Panc1 (cell line): ENCODE data around the gene RFXANK. TPM values are rescaled to one million over a fixed set of nuclear protein-coding genes. Genes with fewer than 3 reads are reported as not detected.

ENCODE experiments used
- ATAC-seq: fragments of 200-7000 bp; cut with Tn5 transposase; 2 replicates; pipeline ENCODE4 v1.9.1; 2020; ENCODE audit warnings: mild to moderate bottlenecking, moderate library complexity
- BruUV-seq: library from RNA; stranded (reverse); fragments of 400-500 nt; replicated peaks from 2 replicates; lab custom pipeline; 2021; lab: Mats Ljungman, UMichigan
- CTCF ChIA-PET: fragments of 300-600 bp; sonication (Branson Sonifier 250); formaldehyde crosslinking; loops from one replicate; lab custom pipeline; 2022; ENCODE audit warnings: antibody characterized with exemption; lab: Charles Lee
- POLR2A ChIA-PET: fragments of 300-600 bp; sonication (Branson Sonifier 250); formaldehyde crosslinking; loops from one replicate; lab custom pipeline; 2022; ENCODE audit warnings: antibody characterized with exemption; lab: Charles Lee
- DNase-seq: peaks from one replicate; pipeline ENCODE4 v3.0.0-alpha.2; 2010; ENCODE audit warnings: low read depth, low spot score
- H3K27ac ChIP-seq: 2 replicates; pipeline ENCODE4 v1.5.1; 2011; ENCODE audit warnings: mild to moderate bottlenecking, low read length, inconsistent platforms
- H3K27me3 ChIP-seq: fragments of 200-500 bp; sonication (Bioruptor generic); 2 replicates; pipeline ENCODE4 v1.6.0; 2014; ENCODE audit warnings: low read length, inconsistent platforms; ENCODE audit not compliant: control insufficient read depth, insufficient read depth
- H3K36me3 ChIP-seq: fragments of 200-500 bp; sonication (Bioruptor generic); 2 replicates; pipeline ENCODE4 v1.5.1; 2014; ENCODE audit warnings: inconsistent platforms, mild to moderate bottlenecking, low read length, moderate library complexity; ENCODE audit not compliant: control insufficient read depth, insufficient read depth
- H3K4me1 ChIP-seq: 2 replicates; pipeline ENCODE4 v1.5.1; 2011; ENCODE audit warnings: inconsistent platforms, mild to moderate bottlenecking, low read length, moderate library complexity; ENCODE audit not compliant: control insufficient read depth, insufficient read depth
- H3K4me3 ChIP-seq, 2 experiments: 2 replicates each; pipeline ENCODE4 v1.5.1; 2011 to 2012; ENCODE audit warnings: low read depth in 2 of 2, low read length in 2 of 2, mild to moderate bottlenecking in 2 of 2, inconsistent platforms in 1 of 2, moderate library complexity in 1 of 2
- H3K9me3 ChIP-seq: fragments of 200-500 bp; sonication (Bioruptor generic); 2 replicates; pipeline ENCODE4 v1.5.1; 2014; ENCODE audit warnings: low read depth, mild to moderate bottlenecking, inconsistent platforms, low read length, moderate library complexity; ENCODE audit not compliant: control insufficient read depth, insufficient read depth
- CTCF ChIP-seq: fragments of 450-650 bp; IDR thresholded peaks from 2 replicates; pipeline ENCODE4 v1.5.1; 2017; ENCODE audit warnings: mild to moderate bottlenecking
- POLR2AphosphoS5 ChIP-seq: IDR thresholded peaks from 2 replicates; pipeline ENCODE4 v1.6.1; 2012; ENCODE audit warnings: mild to moderate bottlenecking, low read depth, low read length, moderate library complexity
- REST ChIP-seq, 2 experiments: IDR thresholded peaks; 2 replicates each; pipeline ENCODE4 v1.6.1; 2011 to 2012; ENCODE audit warnings: low read depth in 2 of 2, control low read depth in 1 of 2, low read length in 1 of 2, mild to moderate bottlenecking in 1 of 2, moderate library complexity in 1 of 2; ENCODE audit not compliant: insufficient read depth in 1 of 2
- SIN3A ChIP-seq: IDR thresholded peaks from 2 replicates; pipeline ENCODE4 v1.6.1; 2012; ENCODE audit warnings: low read depth, mild to moderate bottlenecking, low read length, moderate library complexity, borderline replicate concordance; ENCODE audit not compliant: insufficient read depth
- TCF7L2 ChIP-seq: IDR thresholded peaks from 2 replicates; pipeline ENCODE4 v1.6.1; 2011; ENCODE audit warnings: mild to moderate bottlenecking, low read depth, low read length, inconsistent platforms
- in situ Hi-C: cut with HindIII; loops from 2 replicates; pipeline ENCODE4 v1.10.0; 2016; ENCODE audit warnings: low sequenced_read_pairs, low pct_unique_long_range_greater_than_20kb
- intact Hi-C: fragments of 100-400 bp; cut with micrococcal nuclease; formaldehyde crosslinking; loops from one replicate; pipeline ENCODE4 v1.10.0; 2022; ENCODE audit not compliant: unreplicated experiment
- total RNA-seq: library from RNA; stranded (reverse); gene quantifications from one replicate; pipeline ENCODE4 v1.2.1, GENCODE V29; 2021; ENCODE audit not compliant: unreplicated experiment

Gene RFXANK
- total RNA-seq, 1 experiment from 2014 or later, result 92.3 TPM

- TF ChIP-seq TCF7L2 (no peak), CTCF (no peak), POLR2AphosphoS5 (no peak), REST (IDR thresholded peaks at IDR 0.05; ENCODE audit: insufficient read depth in 1 of 2, low read depth in 2 of 2, low read length in 1 of 2) (no peak), SIN3A (no peak)
- ChIA-PET POLR2A (no interaction called here), CTCF (no interaction called here)
- no peaks in the 10 kb centered on the region for H3K9me3 ChIP-seq
- H3K4me1 ChIP-seq, result no peaks in the 10 kb centered on the region
- intact Hi-C loops (no loop called here), in situ Hi-C loops (no loop called here)
- ATAC-seq (no peak), DNase-seq (no peak)
- H3K36me3 ChIP-seq, result no peaks in the 10 kb centered on the region
- no peak overlapping the region for H3K4me3 ChIP-seq
- BruUV-seq, result no TSS peak
- no peaks in the 10 kb centered on the region for H3K27me3 ChIP-seq
- no peak overlapping the region for H3K27ac ChIP-seq
Measured at GRCh38 chr19:19149435-19149834, 42.6 kb upstream of the RFXANK start.

GRCh38 chr19:19151418-19151817 lies 40.6 kb upstream of the RFXANK start:
- DNase-seq (no peak), ATAC-seq (no peak)
- intact Hi-C loops (no loop called here), in situ Hi-C loops (no loop called here)
- Histone ChIP-seq H3K4me1 (no peaks in the 10 kb centered on the region), H3K36me3 (no peaks in the 10 kb centered on the region), H3K4me3 (no peak overlapping the region), H3K27ac (no peak overlapping the region), H3K9me3 (no peaks in the 10 kb centered on the region), H3K27me3 (no peaks in the 10 kb centered on the region)
- BruUV-seq, result no TSS peak
- TF ChIP-seq TCF7L2 (no peak), POLR2AphosphoS5 (no peak), CTCF (no peak), REST (IDR thresholded peaks at IDR 0.05; ENCODE audit: insufficient read depth in 1 of 2, low read depth in 2 of 2, low read length in 1 of 2) (no peak), SIN3A (no peak)
- ChIA-PET CTCF (no interaction called here), POLR2A (no interaction called here)
